AG09319 (cell line): ENCODE measurements around the gene OSMR.

Experiments
- DNase-seq: peaks from one replicate; pipeline ENCODE4 v3.0.0-alpha.2; 2010; ENCODE audit warnings: low read depth; ENCODE audit errors: extremely low read depth
- CTCF ChIP-seq: IDR thresholded peaks from 2 replicates; pipeline ENCODE4 v1.5.1; 2011; ENCODE audit warnings: low read depth, mild to moderate bottlenecking, inconsistent platforms, low read length, moderate library complexity

The OSMR gene

GRCh38 chr5:38845526-38846378, at the start of gene OSMR:
OSMR (plus strand) TSS chr5:38846012; CDS start chr5:38869045, 23,033 bp downstream.
- DNase-seq = peak; percentile 98
- no peak for TF ChIP-seq CTCF

- no peak for DNase-seq
- TF ChIP-seq CTCF = no peak
Measured at GRCh38 chr5:38796742-38797108, 49.1 kb upstream of the OSMR start.

- no peak for DNase-seq
- no peak for TF ChIP-seq CTCF
Measured at GRCh38 chr5:38797838-38798237, 48.0 kb upstream of the OSMR start.

GRCh38 chr5:38799556-38800377, 46.0 kb upstream of the OSMR start:
- no peak for TF ChIP-seq CTCF
- DNase-seq = no peak

- TF ChIP-seq CTCF = no peak
- no peak for DNase-seq
Measured at GRCh38 chr5:38800515-38800914, 45.3 kb upstream of the OSMR start.

- DNase-seq = no peak
- TF ChIP-seq CTCF = no peak
Measured at GRCh38 chr5:38802125-38802524, 43.7 kb upstream of the OSMR start.

- no peak for DNase-seq
- no peak for TF ChIP-seq CTCF
Measured at GRCh38 chr5:38803246-38803645, 42.6 kb upstream of the OSMR start.
